K562 (cell line): ENCODE data around the gene HK1. TPM values are rescaled to one million over a fixed set of nuclear protein-coding genes. Genes with fewer than 3 reads are reported as not detected.
A peak's percentile ranks its signal among the peaks of the same experiment; 100 is the strongest.

ENCODE experiments used
- IFI16 ChIP-seq: fragments of 250-450 bp; sonication (Bioruptor Pico); IDR thresholded peaks from 2 replicates; pipeline ENCODE4 v2.1.2; 2022; ENCODE audit warnings: mild to moderate bottlenecking, inconsistent platforms
- SOX6 ChIP-seq: fragments of 450-650 bp; IDR thresholded peaks from 2 replicates; pipeline ENCODE4 v1.6.1; 2014; ENCODE audit warnings: mild to moderate bottlenecking
- THAP12 ChIP-seq: fragments of 250-450 bp; sonication (Bioruptor Pico); IDR thresholded peaks from 2 replicates; pipeline ENCODE4 v1.9.0; 2021; ENCODE audit warnings: mild to moderate bottlenecking, inconsistent platforms
- ZBTB26 ChIP-seq: fragments of 450-650 bp; formaldehyde crosslinking; IDR thresholded peaks from 2 replicates; pipeline ENCODE4 v1.4.0; 2022; ENCODE audit warnings: missing genetic modification characterization
- polyA plus RNA-seq, 8 experiments: library from polyadenylated mRNA; depleted of rRNA in 4 of 8; stranded (reverse) in 5 of 8; unstranded in 3 of 8; fragments of >200 nt; fragmentation: Nextera tagmentation in 2 of 8; fragmentation: Illumina TruSeq in 1 of 8; extraction: Ambion mirVana in 2 of 8; extraction: Trizol in 1 of 8; gene quantifications; 2 replicates each; pipeline versions ENCODE4 v1.2.1 to v1.2.3, GENCODE V29; 2011 to 2014; ENCODE audit warnings: inconsistent platforms in 1 of 8, missing spikeins in 1 of 8
- total RNA-seq, 7 experiments: library from RNA; depleted of rRNA in 6 of 7; stranded (reverse); fragments of >200 nt in 6 of 7; fragmentation: Illumina TruSeq in 2 of 7; extraction: Trizol in 2 of 7; gene quantifications; 2 replicates each; pipeline versions ENCODE4 v1.2.1 to v1.2.3, GENCODE V29; 2011 to 2021; ENCODE audit warnings: low replicate concordance in 1 of 7

The HK1 gene
- total and polyA plus RNA-seq, 9 of the 15 experiments (the other 6 are each of a cell fraction or from before 2014, with no cell fraction given): 29.2 to 444 (median 193) TPM

- TF ChIP-seq ZBTB26 (CRISPR knock-in tag) (peak; percentile 96), IFI16 (CRISPR knock-in tag) (no peak), THAP12 (peak; percentile 40; the same call in 1 of the 2 replicates), SOX6 (peak; percentile 89)
Observed at GRCh38 chr10:69315610-69316312, 37.5 kb downstream of the HK1 start (continued).
